ENCODE results near the gene TMEM255B. TPM values are rescaled to one million over a fixed set of nuclear protein-coding genes. Genes with fewer than 3 reads are reported as not detected.

TMEM255B gene
- total RNA-seq, 8 experiments from 2014 or later: 0.05 to 2.7 (median 0.52) TPM

DNA sequence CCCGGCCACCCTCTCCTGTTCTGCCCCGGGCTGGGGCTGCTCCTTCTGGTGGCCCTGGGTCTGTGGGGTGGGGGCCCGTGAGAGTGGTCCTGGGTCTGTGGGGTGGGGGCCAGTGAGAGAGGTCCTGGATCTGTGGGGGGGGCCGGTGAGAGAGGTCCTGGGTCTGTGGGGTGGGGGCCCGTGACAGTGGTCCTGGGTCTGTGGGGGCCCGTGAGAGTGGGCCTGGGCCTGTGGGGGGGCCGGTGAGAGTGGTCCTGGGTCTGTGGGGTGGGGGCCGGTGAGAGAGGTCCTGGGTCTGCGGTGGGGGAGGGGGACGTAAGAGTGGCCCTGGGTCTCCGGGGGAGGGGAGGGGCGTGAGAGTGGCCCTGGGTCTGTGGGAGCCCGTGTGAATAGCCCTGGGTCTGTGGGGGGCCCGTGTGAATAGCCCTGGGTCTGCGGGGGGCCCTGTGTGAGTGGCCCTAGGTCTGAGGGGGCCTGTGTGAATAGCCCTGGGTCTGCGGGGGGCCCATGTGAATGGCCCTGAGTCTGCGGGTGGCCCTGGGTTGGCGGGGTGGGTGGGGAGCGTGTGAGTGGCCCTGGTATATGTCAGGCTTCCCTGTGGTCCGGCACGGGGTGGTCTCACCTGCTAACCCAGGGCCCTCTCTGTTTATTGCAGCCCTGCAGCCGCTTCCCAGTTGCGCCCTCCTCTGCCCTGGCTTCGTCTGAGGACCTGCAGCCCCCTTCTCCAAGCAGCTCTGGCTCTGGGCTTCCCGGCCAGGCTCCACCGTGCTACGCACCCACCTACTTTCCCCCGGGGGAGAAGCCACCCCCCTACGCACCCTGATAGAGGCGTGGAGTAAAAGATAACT is 52.3 kb downstream of the TMEM255B start:
- H3K4me3 ChIP-seq: no peak overlapping the region
- in situ Hi-C loops (cut with MboI; ENCODE audit: low pct_unique_long_range_greater_than_20kb in 2 of 9, low sequenced_read_pairs in 9 of 9, unreplicated experiment in 9 of 9): no loop called here
- H3K4me1 ChIP-seq (replicated peaks in 1 of 2): peaks cover 1 to 2% of the 10 kb centered on the region in 2 donors
- WGBS, 10 experiments: 10% methylated on average over 2 of the region's 30 CpGs; no CpG with 5 or more reads in 9 of the 10 experiments
- H3K27ac ChIP-seq: no peak overlapping the region
- ATAC-seq (replicated peaks in 6 of 8): no peak

DNA sequence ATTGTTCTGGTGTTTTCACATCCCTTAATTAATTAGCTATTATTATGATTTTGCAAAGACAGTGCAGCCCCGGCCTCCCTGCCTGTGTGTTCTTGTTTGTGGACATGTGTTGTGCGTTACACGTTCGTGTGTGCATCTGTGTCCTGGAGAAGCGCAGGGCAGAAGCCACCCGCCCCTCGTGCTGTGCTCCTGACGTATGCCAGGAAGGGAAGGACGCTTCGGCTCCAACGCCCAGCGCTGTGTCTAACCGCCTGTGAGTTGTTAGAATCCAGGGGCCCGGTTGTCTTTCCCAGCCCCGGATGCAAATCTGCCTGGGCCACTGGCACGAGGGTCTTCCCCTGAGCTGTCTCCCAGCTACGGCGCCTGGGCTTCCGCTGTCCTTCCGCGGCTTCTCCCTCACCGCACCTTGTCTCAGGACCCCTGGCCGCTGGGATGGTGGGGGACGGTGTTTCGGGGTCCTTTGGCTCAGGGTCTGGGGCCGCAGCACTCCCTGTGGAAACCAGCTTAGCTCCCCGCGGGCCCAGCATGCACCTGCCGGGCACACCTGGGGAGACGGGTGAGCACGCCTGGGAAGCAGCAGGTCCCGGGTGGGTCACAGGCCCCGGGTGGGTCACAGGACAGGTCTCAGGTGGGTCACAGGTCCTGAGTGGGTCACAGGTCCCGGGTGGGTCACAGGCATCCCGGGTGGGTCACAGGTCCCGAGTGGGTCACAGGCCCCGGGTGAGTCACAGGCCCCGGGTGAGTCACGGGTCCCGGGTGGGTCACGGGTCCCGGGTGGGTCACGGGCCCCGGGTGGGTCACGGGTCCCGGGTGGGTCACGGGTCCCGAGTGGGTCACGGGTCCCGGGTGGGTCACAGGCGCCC is 53.4 kb downstream of the TMEM255B start:
- peak in 3 of 8 experiments; percentile 4 to 76 (median 8) for ATAC-seq (replicated peaks in 6 of 8)
- Histone ChIP-seq H3K4me1 (replicated peaks in 1 of 2) (peaks cover 7 to 8% of the 10 kb centered on the region in 2 donors), H3K27ac (no peak overlapping the region), H3K4me3 (no peak overlapping the region)
- in situ Hi-C loops (cut with MboI; ENCODE audit: low pct_unique_long_range_greater_than_20kb in 2 of 9, low sequenced_read_pairs in 9 of 9, unreplicated experiment in 9 of 9): no loop called here
- 38 to 91% (median 88%) methylated on average over 6 to 17 of the region's 51 CpGs; no CpG with 5 or more reads in 7 of the 10 experiments for WGBS, 10 experiments

DNA sequence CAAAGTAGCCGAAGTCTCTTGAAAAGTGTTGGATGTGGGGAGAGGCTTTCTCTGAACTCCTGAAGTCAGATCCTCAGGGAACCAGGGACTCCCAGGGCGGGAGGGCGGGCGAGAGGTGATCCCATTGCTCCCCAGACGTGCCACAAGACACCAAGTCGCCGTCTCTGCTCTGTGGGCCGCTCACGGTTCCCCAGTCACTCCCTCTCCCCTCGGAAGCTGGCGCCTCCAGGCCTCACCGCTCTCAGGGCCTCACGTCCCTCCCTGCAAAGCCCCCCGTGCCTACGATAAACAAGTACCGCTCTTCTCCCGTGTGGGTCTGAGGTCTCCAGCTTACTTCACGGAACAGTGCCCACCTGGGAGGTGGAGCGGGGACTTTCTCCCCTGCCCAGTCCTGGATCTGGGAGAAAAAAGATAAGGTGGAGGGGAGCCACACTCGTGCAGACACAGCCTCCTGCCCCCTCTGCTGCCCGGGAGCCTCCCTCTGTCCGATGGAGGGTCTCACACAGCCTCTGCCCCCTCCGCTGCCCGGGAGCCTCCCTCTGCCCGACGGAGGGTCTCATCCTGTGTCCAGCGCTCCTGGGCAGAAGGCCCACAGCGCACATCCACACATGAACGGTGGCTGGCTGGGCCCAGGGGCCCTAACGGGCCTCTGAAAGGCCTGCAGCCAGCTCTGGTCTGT is 54.2 kb downstream of the TMEM255B start:
- 20 to 100% (median 88%) methylated on average over 1 to 4 of the region's 30 CpGs; no CpG with 5 or more reads in 6 of the 10 experiments for WGBS, 10 experiments
- H3K27ac ChIP-seq: no peak overlapping the region
- H3K4me3 ChIP-seq: no peak overlapping the region
- no peak for ATAC-seq (replicated peaks in 6 of 8)
- H3K4me1 ChIP-seq (replicated peaks in 1 of 2): peaks cover 7 to 8% of the 10 kb centered on the region in 2 donors
- in situ Hi-C loops (cut with MboI; ENCODE audit: low pct_unique_long_range_greater_than_20kb in 2 of 9, low sequenced_read_pairs in 9 of 9, unreplicated experiment in 9 of 9): no loop called here

DNA sequence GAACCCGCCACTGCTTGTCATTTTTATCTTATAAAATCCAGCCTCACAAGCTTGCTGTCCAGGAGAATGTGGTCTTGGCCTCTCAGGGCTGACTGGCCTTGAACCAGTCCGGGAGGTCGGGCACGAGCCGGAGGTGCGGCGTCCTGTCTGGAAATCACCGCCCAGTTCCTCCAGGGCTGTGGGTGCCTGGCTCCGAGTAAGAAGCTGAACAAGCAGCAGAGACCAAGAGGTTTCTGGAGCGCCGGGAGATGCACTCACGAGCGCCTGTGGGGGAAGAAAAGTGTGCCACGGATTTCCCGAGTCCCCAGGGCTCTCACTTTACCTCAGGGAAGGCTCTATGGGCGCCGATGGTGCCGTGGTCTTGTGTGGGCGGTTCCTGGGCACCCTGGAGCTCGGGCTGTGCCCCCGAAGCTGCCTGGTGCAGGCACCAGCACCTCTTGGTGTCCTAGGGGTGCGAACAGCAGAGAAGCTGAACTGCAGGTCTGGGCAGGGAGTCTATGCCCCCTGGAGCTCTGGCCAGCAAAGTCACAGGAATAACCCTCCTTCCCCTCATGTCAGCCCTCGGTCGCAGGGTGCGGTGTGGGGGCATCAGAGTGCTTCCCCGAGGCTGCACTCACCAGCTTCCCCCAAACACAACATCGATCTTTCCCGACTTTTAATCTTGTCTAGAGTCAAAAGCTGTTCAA is 54.9 kb downstream of the TMEM255B start:
- H3K4me1 ChIP-seq (replicated peaks in 1 of 2): peaks cover 7 to 8% of the 10 kb centered on the region in 2 donors
- in situ Hi-C loops (cut with MboI; ENCODE audit: low pct_unique_long_range_greater_than_20kb in 2 of 9, low sequenced_read_pairs in 9 of 9, unreplicated experiment in 9 of 9): no loop called here
- H3K4me3 ChIP-seq: no peak overlapping the region
- no peak for ATAC-seq (replicated peaks in 6 of 8)
- no peak overlapping the region for H3K27ac ChIP-seq
- 20 to 90% (median 71%) methylated on average over 1 to 11 of the region's 28 CpGs; no CpG with 5 or more reads in 3 of the 10 experiments for WGBS, 10 experiments

DNA sequence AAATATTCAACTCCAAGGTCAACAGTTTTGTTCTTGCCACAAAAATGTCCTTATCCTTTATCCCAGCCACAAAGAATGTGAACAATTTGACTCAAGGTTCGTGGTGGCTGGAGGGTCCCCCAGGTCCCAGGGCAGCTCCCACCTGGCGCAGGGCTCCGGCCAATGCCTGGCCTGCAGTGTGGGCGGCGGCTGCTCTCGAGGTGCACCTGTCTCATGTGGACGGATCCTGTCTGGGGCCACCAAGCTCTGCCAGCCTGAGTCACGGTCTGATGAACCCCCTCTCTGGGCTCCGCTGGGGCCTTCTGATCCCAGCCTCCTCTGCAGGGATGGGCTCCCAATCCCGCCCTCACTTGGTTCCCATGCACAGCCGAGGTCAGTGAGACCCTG is 55.4 kb downstream of the TMEM255B start:
- 50 to 100% (median 80%) methylated on average over 1 to 5 of the region's 11 CpGs; no CpG with 5 or more reads in 5 of the 10 experiments for WGBS, 10 experiments
- no peak overlapping the region for H3K4me3 ChIP-seq
- in situ Hi-C loops (cut with MboI; ENCODE audit: low pct_unique_long_range_greater_than_20kb in 2 of 9, low sequenced_read_pairs in 9 of 9, unreplicated experiment in 9 of 9): no loop called here
- H3K4me1 ChIP-seq (replicated peaks in 1 of 2): peaks cover 7 to 8% of the 10 kb centered on the region in 2 donors
- H3K27ac ChIP-seq: no peak overlapping the region
- ATAC-seq (replicated peaks in 6 of 8): no peak

DNA sequence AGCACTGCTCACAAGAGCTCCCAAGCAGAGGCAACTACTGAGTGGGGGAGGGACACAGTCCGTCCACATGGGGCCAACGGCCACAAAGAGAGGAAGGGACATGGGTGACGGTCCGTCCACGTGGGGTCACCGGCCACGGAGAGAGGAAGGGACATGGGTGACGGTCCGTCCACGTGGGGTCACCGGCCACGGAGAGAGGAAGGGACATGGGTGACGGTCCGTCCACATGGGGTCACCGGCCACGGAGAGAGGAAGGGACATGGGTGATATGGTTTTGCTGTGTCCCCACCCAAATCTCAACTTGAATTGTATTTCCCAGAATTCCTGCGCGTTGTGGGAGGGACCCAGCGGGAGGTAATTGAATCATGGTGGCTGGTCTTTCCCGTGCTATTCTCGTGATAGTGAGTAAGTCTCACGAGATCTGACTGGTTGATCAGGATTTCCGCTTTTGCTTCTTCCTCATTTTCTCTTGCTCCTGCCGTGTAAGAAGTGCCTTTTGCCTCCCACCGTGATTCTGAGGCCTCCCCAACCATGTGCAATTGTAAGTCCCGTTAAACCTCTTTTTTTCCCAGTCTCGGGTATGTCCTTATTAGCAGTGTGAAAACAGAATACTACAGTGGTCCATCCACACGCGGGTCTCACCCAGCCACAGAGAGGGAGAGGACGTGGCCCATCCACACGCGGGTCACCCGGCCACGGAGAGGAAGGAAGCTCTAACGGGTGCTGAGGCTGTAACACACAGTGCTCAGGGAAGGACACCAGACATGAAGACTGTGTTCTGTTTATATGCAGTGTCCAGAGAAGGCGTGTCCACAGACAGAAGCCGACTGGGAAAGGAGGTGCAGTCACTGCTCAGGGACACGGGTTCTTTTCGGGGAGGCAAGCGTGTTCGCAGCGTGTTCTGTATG is 56.4 kb downstream of the TMEM255B start:
- 67 to 98% (median 88%) methylated on average over 3 to 26 of the region's 42 CpGs; no CpG with 5 or more reads in 2 of the 10 experiments for WGBS, 10 experiments
- no peak overlapping the region for H3K4me3 ChIP-seq
- H3K27ac ChIP-seq: no peak overlapping the region
- peaks cover 9 to 15% of the 10 kb centered on the region in 2 donors for H3K4me1 ChIP-seq (replicated peaks in 1 of 2)
- no peak for ATAC-seq (replicated peaks in 6 of 8)
- in situ Hi-C loops (cut with MboI; ENCODE audit: low pct_unique_long_range_greater_than_20kb in 2 of 9, low sequenced_read_pairs in 9 of 9, unreplicated experiment in 9 of 9): no loop called here

DNA sequence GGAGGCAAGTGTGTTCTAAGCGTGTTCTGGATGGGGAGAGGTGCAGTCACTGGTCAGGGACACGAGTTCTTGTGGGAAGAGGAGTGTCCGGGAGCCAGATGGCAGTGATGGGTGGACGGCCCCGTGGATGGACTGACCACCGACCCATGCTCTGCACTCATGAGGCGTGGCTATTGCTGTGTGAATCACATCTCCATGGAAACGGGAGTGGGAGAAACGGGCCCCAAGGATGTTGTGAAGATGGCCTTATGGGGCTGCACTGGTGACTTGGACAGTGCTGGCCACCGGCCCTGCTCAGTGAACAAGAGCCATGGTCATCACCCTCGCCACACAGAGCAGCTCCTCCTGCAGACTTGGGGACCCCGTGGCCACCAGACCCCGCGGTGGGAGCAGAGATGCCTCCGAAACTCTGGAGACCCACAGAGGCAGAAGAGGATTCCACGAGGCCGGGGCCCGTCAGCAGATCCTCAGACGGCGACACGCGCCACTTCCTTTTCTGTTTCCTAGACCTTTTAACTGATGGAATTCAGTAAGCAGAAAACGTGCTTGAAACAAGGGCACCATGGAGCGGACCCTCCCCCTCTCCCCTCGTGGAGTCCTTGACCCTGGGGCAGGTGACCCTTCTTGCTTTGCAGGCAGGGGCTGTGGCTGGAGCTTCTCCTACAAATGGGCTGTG is 57.4 kb downstream of the TMEM255B start:
- H3K4me1 ChIP-seq (replicated peaks in 1 of 2): peaks cover 16 to 25% of the 10 kb centered on the region in 2 donors
- ATAC-seq (replicated peaks in 6 of 8): peak in 5 of 8 experiments; percentile 17 to 56 (median 33)
- in situ Hi-C loops (cut with MboI; ENCODE audit: low pct_unique_long_range_greater_than_20kb in 2 of 9, low sequenced_read_pairs in 9 of 9, unreplicated experiment in 9 of 9): no loop called here
- H3K4me3 ChIP-seq: no peak overlapping the region
- WGBS, 10 experiments: 0 to 100% (median 53%) methylated on average over 1 to 8 of the region's 25 CpGs; no CpG with 5 or more reads in 3 of the 10 experiments
- H3K27ac ChIP-seq: no peak overlapping the region

DNA sequence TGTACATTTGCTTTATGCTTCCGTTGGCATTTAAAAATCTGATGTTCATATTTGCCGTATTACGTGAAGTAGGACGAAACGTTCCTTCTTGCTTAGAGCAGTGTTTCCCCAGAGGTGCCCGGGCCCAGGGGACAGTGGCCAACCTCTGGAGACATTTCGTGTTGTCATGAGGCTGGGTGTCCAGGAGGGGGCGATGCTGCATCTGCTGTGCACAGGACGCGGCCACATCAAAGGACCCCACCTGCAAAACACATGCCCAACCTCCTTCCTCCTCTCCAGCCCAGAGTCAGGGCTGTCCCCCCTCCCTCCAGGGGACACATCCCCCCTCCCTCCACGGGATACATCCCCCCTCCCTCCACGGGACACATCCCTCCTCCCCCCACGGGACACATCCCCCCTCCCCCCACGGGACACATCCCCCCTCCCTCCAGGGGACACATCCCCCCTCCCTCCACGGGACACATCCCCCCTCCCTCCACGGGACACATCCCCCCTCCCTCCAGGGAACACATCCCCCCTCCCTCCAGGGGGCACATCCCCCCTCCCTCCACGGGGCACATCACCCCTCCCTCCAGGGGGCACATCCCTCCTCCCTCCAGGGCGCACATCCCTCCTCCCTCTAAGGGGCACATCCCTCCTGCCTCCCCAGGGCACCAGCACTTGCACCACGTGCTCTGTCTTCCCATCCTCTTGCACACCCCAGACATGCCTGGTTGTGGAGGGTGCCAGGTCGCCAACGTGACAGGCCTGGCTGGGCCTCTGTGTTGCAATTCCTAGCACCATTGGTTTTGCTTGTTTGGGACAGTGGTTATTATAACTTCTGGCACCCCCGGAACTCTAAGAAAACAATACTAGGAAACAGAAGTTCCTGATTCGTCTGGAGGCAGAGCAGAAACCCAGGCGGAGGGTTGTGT is 58.2 kb downstream of the TMEM255B start:
- peak in 6 of 8 experiments; percentile 10 to 46 (median 40) for ATAC-seq (replicated peaks in 6 of 8)
- WGBS, 10 experiments: 0 to 60% (median 0%) methylated on average over 1 to 4 of the region's 24 CpGs; no CpG with 5 or more reads in 5 of the 10 experiments
- H3K4me3 ChIP-seq: no peak overlapping the region
- in situ Hi-C loops (cut with MboI; ENCODE audit: low pct_unique_long_range_greater_than_20kb in 2 of 9, low sequenced_read_pairs in 9 of 9, unreplicated experiment in 9 of 9): no loop called here
- peaks cover 16 to 29% of the 10 kb centered on the region in 2 donors for H3K4me1 ChIP-seq (replicated peaks in 1 of 2)
- no peak overlapping the region for H3K27ac ChIP-seq

DNA sequence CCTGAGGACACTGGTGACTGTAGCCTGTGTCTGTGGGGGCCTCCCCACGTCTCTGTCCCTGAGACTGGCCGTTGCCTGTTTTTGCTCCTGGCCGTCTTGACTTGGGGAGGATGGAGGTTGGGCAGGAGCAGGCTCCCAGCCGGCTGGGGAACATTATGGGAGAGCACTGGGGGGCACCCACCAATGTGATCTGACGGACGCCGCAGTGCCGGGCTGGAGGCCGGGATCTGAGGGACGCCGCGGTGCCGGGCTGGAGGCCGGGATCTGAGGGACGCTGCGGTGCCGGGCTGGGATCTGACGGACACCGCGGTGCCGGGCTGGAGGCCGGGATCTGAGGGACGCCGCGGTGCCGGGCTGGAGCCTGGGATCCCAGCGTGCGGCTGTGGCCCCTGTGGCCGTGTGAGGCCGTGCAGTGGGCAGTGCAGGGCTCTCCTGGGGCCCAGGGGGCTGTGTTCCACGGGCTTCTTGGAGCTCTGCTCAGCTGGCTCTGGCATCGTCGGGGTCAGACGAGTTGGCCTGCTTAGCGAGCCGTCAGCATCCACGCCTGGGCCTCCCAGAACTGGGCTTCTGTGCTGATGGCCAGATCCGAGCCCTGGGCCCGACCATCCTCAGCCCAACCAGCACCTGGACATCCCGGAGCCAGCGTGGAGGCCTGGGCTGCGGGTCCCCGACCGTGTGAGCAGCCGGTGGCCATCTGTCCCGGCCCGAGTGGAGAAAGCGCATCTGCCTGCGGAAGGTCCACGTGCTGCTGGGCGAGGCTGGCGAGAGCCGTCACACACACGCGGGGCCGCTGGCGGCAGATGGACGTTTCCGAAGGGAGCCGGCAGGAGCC is 59.0 kb downstream of the TMEM255B start:
- Histone ChIP-seq H3K4me3 (no peak overlapping the region), H3K27ac (no peak overlapping the region), H3K4me1 (replicated peaks in 1 of 2) (peaks cover 16 to 31% of the 10 kb centered on the region in 2 donors)
- in situ Hi-C loops (cut with MboI; ENCODE audit: low pct_unique_long_range_greater_than_20kb in 2 of 9, low sequenced_read_pairs in 9 of 9, unreplicated experiment in 9 of 9): no loop called here
- WGBS, 10 experiments: 60 to 100% (median 96%) methylated on average over 1 to 19 of the region's 60 CpGs; no CpG with 5 or more reads in 2 of the 10 experiments
- ATAC-seq (replicated peaks in 6 of 8): no peak
